Measurements from ENCODE around the gene PAFAH2. TPM values are rescaled to one million over a fixed set of nuclear protein-coding genes. Genes with fewer than 3 reads are reported as not detected.

The PAFAH2 gene
- total RNA-seq, 1 donor from 2014 or later = 22.6 TPM

DNA sequence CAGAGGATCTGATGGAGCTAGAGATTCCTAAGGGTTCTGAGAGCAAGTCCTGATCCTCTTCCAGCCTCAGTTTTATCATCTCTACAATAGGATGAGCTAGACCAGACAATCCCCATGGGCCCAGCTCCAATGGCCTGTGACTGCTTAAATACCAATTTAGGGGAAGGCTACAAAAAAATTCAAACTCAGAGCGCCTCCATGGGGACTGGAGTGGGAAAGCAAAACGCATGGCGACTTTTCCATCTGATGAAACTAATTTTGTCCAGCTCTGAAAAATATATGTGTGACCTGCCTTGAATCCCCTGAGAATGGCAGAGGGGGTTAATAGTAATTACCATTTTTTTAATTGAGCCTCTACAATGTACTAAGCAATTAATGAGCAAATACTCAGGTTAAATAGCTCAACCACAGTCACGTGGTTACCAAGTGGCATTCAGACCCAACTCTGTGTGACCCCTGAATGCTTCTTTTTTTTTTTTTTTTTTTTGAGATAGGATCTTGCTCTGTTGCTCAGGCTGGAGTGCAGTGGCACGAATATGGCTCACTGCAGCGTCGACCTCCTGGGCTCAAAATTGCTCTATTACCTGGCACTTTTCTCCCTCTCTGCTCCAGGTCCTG lies 32.1 kb upstream of the PAFAH2 start:
- peaks cover 3% of the 10 kb centered on the region for H3K4me1 ChIP-seq
- H3K27ac ChIP-seq = no peak overlapping the region
- intact Hi-C loops (cut with DNase I) = no loop called here
- no peaks in the 10 kb centered on the region for H3K27me3 ChIP-seq
- TF ChIP-seq, protein P1, sequence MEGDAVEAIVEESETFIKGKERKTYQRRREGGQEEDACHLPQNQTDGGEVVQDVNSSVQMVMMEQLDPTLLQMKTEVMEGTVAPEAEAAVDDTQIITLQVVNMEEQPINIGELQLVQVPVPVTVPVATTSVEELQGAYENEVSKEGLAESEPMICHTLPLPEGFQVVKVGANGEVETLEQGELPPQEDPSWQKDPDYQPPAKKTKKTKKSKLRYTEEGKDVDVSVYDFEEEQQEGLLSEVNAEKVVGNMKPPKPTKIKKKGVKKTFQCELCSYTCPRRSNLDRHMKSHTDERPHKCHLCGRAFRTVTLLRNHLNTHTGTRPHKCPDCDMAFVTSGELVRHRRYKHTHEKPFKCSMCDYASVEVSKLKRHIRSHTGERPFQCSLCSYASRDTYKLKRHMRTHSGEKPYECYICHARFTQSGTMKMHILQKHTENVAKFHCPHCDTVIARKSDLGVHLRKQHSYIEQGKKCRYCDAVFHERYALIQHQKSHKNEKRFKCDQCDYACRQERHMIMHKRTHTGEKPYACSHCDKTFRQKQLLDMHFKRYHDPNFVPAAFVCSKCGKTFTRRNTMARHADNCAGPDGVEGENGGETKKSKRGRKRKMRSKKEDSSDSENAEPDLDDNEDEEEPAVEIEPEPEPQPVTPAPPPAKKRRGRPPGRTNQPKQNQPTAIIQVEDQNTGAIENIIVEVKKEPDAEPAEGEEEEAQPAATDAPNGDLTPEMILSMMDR (IDR thresholded peaks at IDR 0.05) = no peak
- H3K9me3 ChIP-seq = no peaks in the 10 kb centered on the region
- no peak for DNase-seq
- H3K4me3 ChIP-seq = no peak overlapping the region
- no peaks in the 10 kb centered on the region for H3K36me3 ChIP-seq
- ATAC-seq = no peak

DNA sequence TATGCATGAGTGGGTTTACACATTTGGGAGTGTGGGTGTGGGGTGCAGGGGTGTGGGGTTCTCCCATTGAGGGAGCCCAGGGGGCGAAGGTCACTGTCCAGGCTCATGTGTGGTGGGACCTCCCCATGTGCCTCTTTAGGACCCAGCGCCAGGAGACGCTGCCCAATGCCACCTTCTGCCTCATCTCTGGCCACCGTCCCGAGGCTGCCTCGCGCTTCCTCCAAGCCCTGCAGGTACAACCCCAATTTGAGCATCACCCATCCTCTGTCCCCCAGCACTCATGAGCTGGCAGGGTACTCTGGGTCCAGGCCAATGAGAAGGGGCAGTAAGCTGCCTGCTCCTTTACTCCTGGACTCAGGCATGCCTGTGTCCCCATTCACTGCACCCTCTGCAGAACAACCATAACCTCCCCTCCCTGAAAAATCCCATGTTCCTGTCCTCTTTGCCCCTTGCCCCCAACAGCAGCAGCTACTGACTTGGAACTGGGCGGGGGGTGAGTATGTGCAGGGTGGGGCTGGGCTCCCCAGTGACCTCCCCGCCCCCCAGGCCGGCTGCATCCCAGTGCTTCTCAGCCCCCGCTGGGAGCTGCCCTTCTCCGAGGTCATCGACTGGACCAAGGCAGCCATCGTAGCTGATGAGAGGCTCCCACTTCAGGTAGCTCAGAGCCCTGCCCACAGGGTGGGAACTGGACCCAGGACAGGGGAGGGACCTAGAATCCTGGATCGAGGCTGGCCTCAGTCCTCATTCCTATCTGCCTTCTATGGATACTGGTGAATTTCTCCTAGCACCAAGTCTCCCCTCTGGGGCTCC lies 31.4 kb upstream of the PAFAH2 start:
- no peaks in the 10 kb centered on the region for H3K4me1 ChIP-seq
- no peaks in the 10 kb centered on the region for H3K36me3 ChIP-seq
- DNase-seq (no peak), ATAC-seq (no peak)
- intact Hi-C loops (cut with DNase I) = no loop called here
- no peak overlapping the region for H3K4me3 ChIP-seq
- no peaks in the 10 kb centered on the region for H3K9me3 ChIP-seq
- TF ChIP-seq, protein P1 (IDR thresholded peaks at IDR 0.05) = no peak
- H3K27me3 ChIP-seq = no peaks in the 10 kb centered on the region
- no peak overlapping the region for H3K27ac ChIP-seq

DNA sequence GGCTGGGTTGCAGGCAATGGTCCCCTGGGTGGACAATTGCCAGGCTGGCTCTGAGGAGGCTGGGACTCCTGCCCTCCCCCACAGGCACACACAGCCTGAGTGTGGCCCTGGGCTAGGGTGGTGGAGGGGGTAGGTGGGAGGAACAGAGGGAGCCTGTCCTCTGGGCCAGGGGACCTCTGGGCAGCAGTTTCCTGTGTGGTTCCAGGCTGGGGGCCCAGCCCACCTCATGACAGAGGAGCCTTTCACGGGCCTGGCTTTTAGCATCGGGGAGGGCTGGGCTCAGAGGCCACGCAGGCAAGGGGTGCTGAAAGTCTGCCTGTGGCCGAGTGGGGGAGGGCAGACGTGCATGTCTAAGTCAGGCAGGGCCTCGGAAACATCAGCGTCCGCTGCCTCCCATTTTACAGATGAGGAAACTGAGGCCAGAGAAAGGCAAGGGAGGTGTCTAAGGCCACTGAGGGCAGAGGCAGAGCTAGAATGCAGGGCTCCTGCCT lies 30.7 kb upstream of the PAFAH2 start:
- DNase-seq = no peak
- ATAC-seq = no peak

DNA sequence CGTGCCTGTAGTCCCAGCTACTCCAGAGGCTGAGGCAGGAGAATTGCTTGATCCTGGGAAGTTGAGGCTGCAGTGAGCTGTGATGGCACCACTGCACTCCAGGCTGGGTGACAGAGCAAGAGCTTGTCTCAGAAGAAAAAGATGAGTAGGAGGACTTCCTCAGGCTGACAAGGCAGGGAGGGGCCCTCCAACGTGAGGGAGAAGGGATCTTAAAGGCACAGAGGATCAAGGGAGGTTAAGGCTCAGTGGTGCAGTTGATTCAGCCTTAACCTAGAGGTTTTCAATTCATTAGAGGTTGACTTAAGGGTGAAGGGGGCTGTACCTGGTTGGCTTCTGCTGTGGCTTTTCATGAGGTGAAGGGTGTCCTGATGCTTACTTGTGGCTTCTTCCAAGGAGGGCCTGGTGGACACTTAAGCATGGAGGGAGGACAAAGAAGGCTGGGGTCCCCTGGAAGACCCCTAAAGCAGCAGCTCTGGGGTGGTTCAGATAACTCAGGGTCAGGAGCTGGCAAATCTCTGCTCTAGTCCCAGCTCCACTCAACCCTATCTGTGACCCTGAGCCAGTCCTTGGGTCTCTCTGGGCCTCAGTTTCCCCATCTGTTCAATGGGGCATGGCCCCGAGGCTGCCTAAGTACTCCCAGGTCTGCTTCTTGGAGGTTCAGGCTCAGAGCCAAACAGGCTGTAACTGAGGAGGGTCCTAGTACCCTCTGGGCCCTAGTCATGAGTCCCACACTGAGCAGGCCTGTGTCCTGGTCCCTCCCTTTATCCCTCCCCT lies 30.0 kb upstream of the PAFAH2 start:
- TF ChIP-seq, protein P1 (IDR thresholded peaks at IDR 0.05) = no peak
- no peak overlapping the region for H3K27ac ChIP-seq
- no peaks in the 10 kb centered on the region for H3K9me3 ChIP-seq
- no peaks in the 10 kb centered on the region for H3K36me3 ChIP-seq
- DNase-seq (no peak), ATAC-seq (peak; percentile 74)
- no peak overlapping the region for H3K4me3 ChIP-seq
- H3K27me3 ChIP-seq = no peaks in the 10 kb centered on the region
- intact Hi-C loops (cut with DNase I) = no loop called here
- no peaks in the 10 kb centered on the region for H3K4me1 ChIP-seq

More for the DNA sequence above, 30.7 kb upstream of the PAFAH2 start:
- H3K27me3 ChIP-seq = no peaks in the 10 kb centered on the region
- no peak overlapping the region for H3K27ac ChIP-seq
- no peaks in the 10 kb centered on the region for H3K4me1 ChIP-seq
- H3K4me3 ChIP-seq = no peak overlapping the region
- intact Hi-C loops (cut with DNase I) = no loop called here
- no peaks in the 10 kb centered on the region for H3K36me3 ChIP-seq
- TF ChIP-seq, protein P1 (IDR thresholded peaks at IDR 0.05) = no peak
- no peaks in the 10 kb centered on the region for H3K9me3 ChIP-seq

DNA sequence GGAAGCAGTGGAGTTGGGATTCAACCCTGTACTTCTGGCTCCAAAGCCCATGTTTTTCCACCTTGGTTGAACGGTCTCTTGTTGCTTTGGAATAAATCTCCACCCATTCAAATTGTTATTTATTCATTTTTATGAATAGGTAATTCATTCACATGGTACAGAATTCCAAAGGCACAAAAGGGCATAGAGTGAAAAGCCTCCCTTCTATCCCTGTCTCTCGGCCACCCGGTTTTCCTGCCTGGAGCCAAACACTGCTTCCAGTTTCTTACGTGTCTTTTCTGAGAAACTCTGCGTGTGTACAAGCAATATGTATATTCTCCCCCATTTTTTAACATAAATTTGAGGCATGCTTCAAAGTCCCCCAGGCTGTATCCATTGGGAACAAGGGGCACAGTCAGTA lies 27.7 kb upstream of the PAFAH2 start:
- ATAC-seq = no peak
- Histone ChIP-seq H3K36me3 (no peaks in the 10 kb centered on the region), H3K4me1 (no peaks in the 10 kb centered on the region), H3K27me3 (no peaks in the 10 kb centered on the region), H3K9me3 (no peaks in the 10 kb centered on the region), H3K4me3 (no peak overlapping the region), H3K27ac (no peak overlapping the region)
- TF ChIP-seq, protein P1 (IDR thresholded peaks at IDR 0.05) = no peak
- intact Hi-C loops (cut with DNase I) = no loop called here
- no peak for DNase-seq

All from upper lobe of right lung (tissue), 1 donor.